CD1c-positive myeloid dendritic cell (primary cell): ENCODE data around the gene FRMD6.
A peak's percentile ranks its signal among the peaks of the same experiment; 100 is the strongest.

Experiments
- DNase-seq: peaks from one replicate; pipeline ENCODE4 v3.0.0-alpha.2; 2016; ENCODE audit errors: extremely low spot score

FRMD6 gene

GRCh38 chr14:51651388-51652167 is at the start of gene FRMD6:
Gene FRMD6, plus strand, starts transcription at chr14:51651910. Its CDS starts 37,927 bp downstream, at chr14:51689837.
- DNase-seq: peak; percentile 90

GRCh38 chr14:51602310-51602709 is 49.4 kb upstream of the FRMD6 start:
- no peak for DNase-seq

GRCh38 chr14:51603495-51603894 is 48.2 kb upstream of the FRMD6 start:
- no peak for DNase-seq

GRCh38 chr14:51604073-51604472 is 47.6 kb upstream of the FRMD6 start:
- no peak for DNase-seq

- no peak for DNase-seq
Observed at GRCh38 chr14:51605575-51605974, 46.1 kb upstream of the FRMD6 start.

- DNase-seq: no peak
Observed at GRCh38 chr14:51607711-51608110, 44.0 kb upstream of the FRMD6 start.

GRCh38 chr14:51609251-51609954 is 42.3 kb upstream of the FRMD6 start:
- no peak for DNase-seq

- DNase-seq: no peak
Observed at GRCh38 chr14:51609955-51610283, 41.8 kb upstream of the FRMD6 start.

GRCh38 chr14:51610771-51611170 is 40.9 kb upstream of the FRMD6 start:
- DNase-seq: no peak

GRCh38 chr14:51612449-51612848 is 39.3 kb upstream of the FRMD6 start:
- DNase-seq: no peak

GRCh38 chr14:51613416-51613815 is 38.3 kb upstream of the FRMD6 start:
- no peak for DNase-seq

- no peak for DNase-seq
Observed at GRCh38 chr14:51614707-51615106, 37.0 kb upstream of the FRMD6 start.

- DNase-seq: no peak
Observed at GRCh38 chr14:51616256-51616655, 35.5 kb upstream of the FRMD6 start.

- DNase-seq: no peak
Observed at GRCh38 chr14:51616724-51617409, 34.8 kb upstream of the FRMD6 start.

GRCh38 chr14:51619561-51619960 is 32.1 kb upstream of the FRMD6 start:
- DNase-seq: no peak

GRCh38 chr14:51620056-51620455 is 31.7 kb upstream of the FRMD6 start:
- no peak for DNase-seq

GRCh38 chr14:51621654-51622053 is 30.1 kb upstream of the FRMD6 start:
- no peak for DNase-seq

GRCh38 chr14:51622376-51622775 is 29.3 kb upstream of the FRMD6 start:
- DNase-seq: no peak

- no peak for DNase-seq
Observed at GRCh38 chr14:51624955-51625569, 26.6 kb upstream of the FRMD6 start.

GRCh38 chr14:51626185-51626584 is 25.5 kb upstream of the FRMD6 start:
- DNase-seq: no peak

- no peak for DNase-seq
Observed at GRCh38 chr14:51626788-51627187, 24.9 kb upstream of the FRMD6 start.

- no peak for DNase-seq
Observed at GRCh38 chr14:51627313-51627712, 24.4 kb upstream of the FRMD6 start.
